Body of pancreas (tissue), 4 donors: Measurements from ENCODE around the gene RPS6KA2.

ENCODE experiments used
- CTCF ChIP-seq, 7 experiments: fragments of 450-650 bp in 4 of 7; fragments of 200-600 bp in 3 of 7; sonication (generic) in 3 of 7; IDR thresholded peaks; one replicate each; pipeline ENCODE4 v1.5.1; 2016 to 2019; ENCODE audit warnings: antibody characterized with exemption in 7 of 7
- POLR2A ChIP-seq, 3 donors: fragments of 450-650 bp; IDR thresholded peaks; one replicate each; pipeline ENCODE4 v1.6.1; 2016; ENCODE audit warnings: antibody characterized with exemption in 3 of 3, mild to moderate bottlenecking in 2 of 3

GRCh38 chr6:166400181-166400580 is 226.9 kb downstream of the RPS6KA2 start:
- no peak for TF ChIP-seq POLR2A (IDR thresholded peaks at IDR 0.05)
- no peak for TF ChIP-seq CTCF (IDR thresholded peaks at IDR 0.05)
